Suprapubic skin (tissue), 4 donors: ENCODE measurements around the gene GPR179. TPM values are rescaled to one million over a fixed set of nuclear protein-coding genes. Genes with fewer than 3 reads are reported as not detected.

Source experiments
- DNase-seq, 2 donors: peaks; one replicate each; pipeline ENCODE4 v3.0.0-alpha.2; 2019; ENCODE audit warnings: low spot score in 2 of 2
- H3K27ac ChIP-seq: fragments of 200-600 bp; sonication (generic); one replicate; pipeline ENCODE4 v1.5.1; 2019
- H3K27me3 ChIP-seq: fragments of 200-600 bp; sonication (generic); one replicate; pipeline ENCODE4 v1.5.1; 2019
- H3K36me3 ChIP-seq: fragments of 200-600 bp; sonication (generic); one replicate; pipeline ENCODE4 v1.5.1; 2019
- H3K4me1 ChIP-seq: fragments of 200-600 bp; sonication (generic); one replicate; pipeline ENCODE4 v1.5.1; 2019
- H3K4me3 ChIP-seq: fragments of 200-600 bp; sonication (generic); one replicate; pipeline ENCODE4 v1.5.1; 2019; ENCODE audit warnings: mild to moderate bottlenecking
- H3K9me3 ChIP-seq: fragments of 200-600 bp; sonication (generic); one replicate; pipeline ENCODE4 v1.5.1; 2019
- EP300 ChIP-seq: sonication (generic); formaldehyde crosslinking; IDR thresholded peaks from one replicate; pipeline ENCODE4 v1.6.1; 2017; ENCODE audit warnings: antibody characterized with exemption
- POLR2A ChIP-seq, 2 donors: fragments of 450-650 bp; IDR thresholded peaks; one replicate each; pipeline ENCODE4 v1.6.1; 2017; ENCODE audit warnings: antibody characterized with exemption in 2 of 2, mild to moderate bottlenecking in 2 of 2, moderate library complexity in 2 of 2
- POLR2AphosphoS5 ChIP-seq, 3 donors: sonication (generic); formaldehyde crosslinking; IDR thresholded peaks; one replicate each; pipeline ENCODE4 v1.6.1; 2017; ENCODE audit warnings: antibody characterized with exemption in 3 of 3
- WGBS: methylation state at CpG from one replicate; pipeline ENCODE4 v1.1.5; 2018; 5-methylcytosine and 5-hydroxymethylcytosine counted together
- total RNA-seq, 4 donors: library from RNA; depleted of rRNA; stranded (reverse); fragments of >200 nt; gene quantifications; one replicate each; pipeline ENCODE4 v1.1.0, GENCODE V29; 2016
- TF ChIP-seq, protein P1 (sequence below), 2 donors: fragments of 200-600 bp in 1 of 2; fragments of 450-650 bp in 1 of 2; sonication (generic) in 1 of 2; IDR thresholded peaks; one replicate each; pipeline ENCODE4 v1.5.1; 2016 to 2019; ENCODE audit warnings: antibody characterized with exemption in 2 of 2, mild to moderate bottlenecking in 1 of 2, moderate library complexity in 1 of 2

Gene GPR179
- total RNA-seq, 4 donors from 2014 or later, result 0.17 TPM; not detected in 3

- Histone ChIP-seq H3K4me1 (peaks cover 28% of the 10 kb centered on the region), H3K27ac (no peak overlapping the region), H3K9me3 (no peaks in the 10 kb centered on the region), H3K36me3 (no peaks in the 10 kb centered on the region), H3K4me3 (no peak overlapping the region), H3K27me3 (peaks cover 6% of the 10 kb centered on the region)
- DNase-seq, result no peak
- TF ChIP-seq EP300, result no peak
- no peak for TF ChIP-seq POLR2AphosphoS5 (IDR thresholded peaks at IDR 0.05)
- no peak for TF ChIP-seq POLR2A (IDR thresholded peaks at IDR 0.05)
- TF ChIP-seq, protein P1, sequence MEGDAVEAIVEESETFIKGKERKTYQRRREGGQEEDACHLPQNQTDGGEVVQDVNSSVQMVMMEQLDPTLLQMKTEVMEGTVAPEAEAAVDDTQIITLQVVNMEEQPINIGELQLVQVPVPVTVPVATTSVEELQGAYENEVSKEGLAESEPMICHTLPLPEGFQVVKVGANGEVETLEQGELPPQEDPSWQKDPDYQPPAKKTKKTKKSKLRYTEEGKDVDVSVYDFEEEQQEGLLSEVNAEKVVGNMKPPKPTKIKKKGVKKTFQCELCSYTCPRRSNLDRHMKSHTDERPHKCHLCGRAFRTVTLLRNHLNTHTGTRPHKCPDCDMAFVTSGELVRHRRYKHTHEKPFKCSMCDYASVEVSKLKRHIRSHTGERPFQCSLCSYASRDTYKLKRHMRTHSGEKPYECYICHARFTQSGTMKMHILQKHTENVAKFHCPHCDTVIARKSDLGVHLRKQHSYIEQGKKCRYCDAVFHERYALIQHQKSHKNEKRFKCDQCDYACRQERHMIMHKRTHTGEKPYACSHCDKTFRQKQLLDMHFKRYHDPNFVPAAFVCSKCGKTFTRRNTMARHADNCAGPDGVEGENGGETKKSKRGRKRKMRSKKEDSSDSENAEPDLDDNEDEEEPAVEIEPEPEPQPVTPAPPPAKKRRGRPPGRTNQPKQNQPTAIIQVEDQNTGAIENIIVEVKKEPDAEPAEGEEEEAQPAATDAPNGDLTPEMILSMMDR (IDR thresholded peaks at IDR 0.05), result no peak
- WGBS, result 86% methylated on average over 2 of the region's 2 CpGs
Measured at GRCh38 chr17:38350035-38350434, 6.3 kb upstream of the GPR179 start.

- peak in 1 of 2 donors; percentile 89 for DNase-seq
- no peaks in the 10 kb centered on the region for H3K36me3 ChIP-seq
- no peak overlapping the region for H3K27ac ChIP-seq
- H3K9me3 ChIP-seq, result no peaks in the 10 kb centered on the region
- H3K27me3 ChIP-seq, result peaks cover 8% of the 10 kb centered on the region
- TF ChIP-seq, protein P1 (IDR thresholded peaks at IDR 0.05), result peak; percentile 82 to 87
- TF ChIP-seq POLR2AphosphoS5 (IDR thresholded peaks at IDR 0.05), result no peak
- no peak overlapping the region for H3K4me3 ChIP-seq
- 13% methylated on average over 8 of the region's 8 CpGs for WGBS
- peaks cover 19% of the 10 kb centered on the region for H3K4me1 ChIP-seq
Measured at GRCh38 chr17:38349097-38349730, 5.5 kb upstream of the GPR179 start.

DNA sequence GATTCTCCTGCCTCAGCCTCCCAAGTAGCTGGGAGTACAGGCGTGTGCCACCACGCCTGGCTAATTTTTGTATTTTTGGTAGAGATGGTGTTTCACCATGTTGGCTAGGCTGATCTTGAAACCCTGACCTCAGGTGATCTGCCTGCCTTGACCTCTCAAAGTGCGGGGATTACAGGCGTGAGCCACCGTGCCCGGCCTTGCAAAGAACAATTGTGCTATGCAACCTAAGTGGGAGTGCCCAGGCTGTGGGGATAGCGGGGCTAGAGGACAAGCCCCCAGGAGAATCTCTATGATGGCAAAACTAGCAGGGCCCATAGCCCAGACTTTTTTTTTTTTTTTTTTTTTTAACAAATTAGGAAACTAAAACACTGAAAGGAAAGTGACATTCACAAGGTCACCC is 2.0 kb upstream of the GPR179 start:
- no peaks in the 10 kb centered on the region for H3K4me1 ChIP-seq
- no peak for TF ChIP-seq POLR2A (IDR thresholded peaks at IDR 0.05)
- no peak for TF ChIP-seq POLR2AphosphoS5 (IDR thresholded peaks at IDR 0.05)
- TF ChIP-seq, protein P1 (IDR thresholded peaks at IDR 0.05), result no peak
- no peak for TF ChIP-seq EP300
- H3K36me3 ChIP-seq, result no peaks in the 10 kb centered on the region
- 93% methylated on average over 7 of the region's 7 CpGs for WGBS
- no peak overlapping the region for H3K27ac ChIP-seq
- peaks cover 11% of the 10 kb centered on the region for H3K27me3 ChIP-seq
- DNase-seq, result no peak
- H3K9me3 ChIP-seq, result no peaks in the 10 kb centered on the region
- no peak overlapping the region for H3K4me3 ChIP-seq

- Histone ChIP-seq H3K9me3 (no peaks in the 10 kb centered on the region), H3K4me3 (no peak overlapping the region), H3K27ac (no peak overlapping the region), H3K27me3 (peaks cover 11% of the 10 kb centered on the region), H3K4me1 (no peaks in the 10 kb centered on the region), H3K36me3 (no peaks in the 10 kb centered on the region)
- DNase-seq, result no peak
- WGBS, result 77% methylated on average over 3 of the region's 3 CpGs
- TF ChIP-seq, protein P1 (IDR thresholded peaks at IDR 0.05), result no peak
- TF ChIP-seq POLR2AphosphoS5 (IDR thresholded peaks at IDR 0.05) (no peak), POLR2A (IDR thresholded peaks at IDR 0.05) (no peak), EP300 (no peak)
Measured at GRCh38 chr17:38344420-38344745, 627 bp upstream of the GPR179 start.

DNA sequence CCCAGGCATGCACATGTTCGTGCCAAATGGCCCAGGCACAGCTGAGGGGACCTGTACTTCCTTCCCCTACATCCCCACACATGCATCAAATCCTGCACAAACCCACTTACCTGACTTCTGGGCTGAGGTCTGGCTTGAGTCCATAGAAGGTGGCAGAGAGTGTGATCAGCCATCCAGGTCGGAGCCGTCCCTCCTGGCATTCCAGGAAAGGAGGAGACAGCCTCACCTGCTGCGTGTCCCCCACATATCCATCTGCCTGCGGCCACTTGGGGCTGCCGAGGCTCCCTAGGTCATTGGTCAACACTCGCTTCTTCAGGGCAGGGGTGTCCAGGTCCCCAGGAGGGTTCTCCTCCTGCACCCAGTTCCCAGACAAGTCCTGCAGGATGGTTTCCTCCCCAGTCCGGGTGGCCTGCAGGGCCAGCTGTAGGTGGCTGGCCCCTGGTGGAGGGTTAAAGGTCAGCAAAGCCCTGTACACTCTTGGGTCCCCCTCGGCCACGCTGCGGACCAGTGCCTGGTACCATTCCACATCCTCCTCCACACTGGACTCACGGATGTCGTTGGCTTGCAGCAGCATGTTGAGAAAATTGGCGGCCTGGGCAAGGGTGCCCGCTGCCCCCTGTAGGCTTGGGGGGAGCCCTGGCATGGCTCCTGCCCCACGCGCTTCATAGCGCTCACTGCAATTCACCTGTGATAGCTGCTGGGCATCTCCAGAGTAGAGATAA is 709 bp downstream of the GPR179 start:
- WGBS, result 86% methylated on average over 9 of the region's 18 CpGs
- TF ChIP-seq POLR2A (IDR thresholded peaks at IDR 0.05) (no peak), EP300 (no peak), POLR2AphosphoS5 (IDR thresholded peaks at IDR 0.05) (no peak)
- TF ChIP-seq, protein P1 (IDR thresholded peaks at IDR 0.05), result no peak

More for the DNA sequence above, 709 bp downstream of the GPR179 start:
- Histone ChIP-seq H3K36me3 (no peaks in the 10 kb centered on the region), H3K9me3 (no peaks in the 10 kb centered on the region), H3K27ac (no peak overlapping the region), H3K4me1 (no peaks in the 10 kb centered on the region), H3K4me3 (no peak overlapping the region), H3K27me3 (peaks cover 11% of the 10 kb centered on the region)
- no peak for DNase-seq
